OCI-LY3 (cell line): ENCODE data around the gene LYSMD2.

Source experiments
- CTCF ChIP-seq: fragments of 200-600, 300-600 bp; sonication (generic); IDR thresholded peaks from 2 replicates; pipeline ENCODE4 v1.5.1; 2014; ENCODE audit warnings: antibody characterized with exemption, low read length, low read depth
- EZH2phosphoT487 ChIP-seq: fragments of 200-600 bp; shearing (Covaris generic); IDR thresholded peaks from 2 replicates; pipeline ENCODE4 v1.6.1; 2018; ENCODE audit warnings: antibody characterized with exemption, mixed run types, low read depth

- TF ChIP-seq CTCF, result no peak
- TF ChIP-seq EZH2phosphoT487, result no peak
These were observed 11.9 kb upstream of the LYSMD2 start for GRCh38 chr15:51749307-51749706.
